Suppressor macrophage (primary cell): ENCODE data around the gene MYO9A.
A peak's percentile ranks its signal among the peaks of the same experiment; 100 is the strongest.
"Not testable (repeated sequence)": the region's sequence is repeated elsewhere in the genome, so short reads cannot be mapped to it uniquely, and the experiment has no call there.

Experiments
- DNase-seq, 4 experiments: peaks; one replicate each; pipeline ENCODE4 v3.0.0-alpha.2; 2020 to 2022

The MYO9A gene

GRCh38 chr15:72136170-72137051 lies 18.5 kb upstream of the MYO9A start:
- no peak for DNase-seq

- no peak for DNase-seq
Measured at GRCh38 chr15:72135719-72136118, 17.8 kb upstream of the MYO9A start.

- no peak for DNase-seq
Measured at GRCh38 chr15:72133211-72133610, 15.3 kb upstream of the MYO9A start.

DNA sequence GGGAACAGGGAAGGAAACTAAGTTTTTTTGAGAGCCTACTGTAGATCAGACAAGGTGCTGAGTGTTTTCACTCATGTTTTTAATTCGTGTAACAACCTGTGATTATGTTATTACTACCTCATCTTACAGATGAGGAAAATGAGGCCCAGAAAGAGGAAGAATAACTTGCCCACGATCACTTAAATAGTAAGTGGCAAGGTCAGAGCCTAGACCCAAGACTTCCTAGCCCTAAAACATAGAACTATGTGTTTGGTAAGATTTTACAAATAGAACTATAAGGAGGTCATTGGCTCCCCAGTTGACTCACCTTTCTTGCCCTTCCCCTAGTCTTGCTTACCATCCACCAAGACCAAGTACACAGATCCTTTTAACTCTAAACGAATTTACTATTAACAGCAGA lies 14.0 kb upstream of the MYO9A start:
- peak in 1 of 4 experiments; percentile 11 for DNase-seq

DNA sequence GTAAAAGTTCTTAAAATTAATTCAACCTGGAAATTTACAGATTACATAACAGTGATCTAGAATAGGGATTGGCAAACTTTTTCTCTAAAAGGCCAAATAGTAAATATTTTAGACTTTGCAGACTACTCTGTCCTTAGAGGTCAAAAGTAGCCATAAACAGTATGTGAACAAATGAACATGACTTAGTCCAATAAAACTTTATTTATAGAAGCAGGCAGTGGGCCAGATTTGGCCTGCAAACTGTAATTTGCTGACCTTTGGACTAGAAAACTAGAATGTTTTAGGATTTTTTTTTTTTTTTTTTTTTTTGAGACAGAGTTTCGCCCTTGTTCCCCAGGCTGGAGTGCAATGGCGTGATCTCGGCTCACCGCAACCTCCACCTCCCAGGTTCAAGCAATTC lies 12.3 kb upstream of the MYO9A start:
- DNase-seq, result no peak

GRCh38 chr15:72128359-72128758 lies 10.4 kb upstream of the MYO9A start:
- DNase-seq, result no peak

DNA sequence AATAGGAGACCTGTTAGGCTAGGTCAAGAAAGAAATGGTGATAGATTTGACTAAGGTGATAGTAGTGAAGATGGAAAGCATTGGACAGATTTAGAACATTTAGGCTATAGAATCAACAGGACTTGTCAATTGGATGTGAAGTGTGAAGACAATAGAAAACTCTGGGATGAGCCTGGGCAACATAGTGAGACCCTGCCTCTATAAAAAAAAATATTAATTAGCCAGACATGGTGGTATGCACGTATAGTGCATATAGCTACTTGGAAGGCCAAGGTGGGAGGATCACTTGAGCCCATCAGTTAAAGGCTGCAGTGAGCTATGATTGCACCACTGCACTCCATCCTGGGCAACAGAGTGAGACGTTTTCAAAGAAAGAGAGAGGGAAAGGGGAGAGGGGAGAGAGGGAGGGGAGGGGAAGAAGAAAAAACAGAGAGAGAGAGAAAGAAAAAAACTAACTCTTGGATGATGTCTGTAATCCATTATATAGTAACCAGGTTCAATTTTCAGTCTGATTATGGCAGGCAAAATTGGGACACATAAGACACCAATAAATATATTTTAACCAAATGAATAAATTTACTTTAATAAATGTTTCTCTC lies 9.9 kb upstream of the MYO9A start:
- DNase-seq, result no peak

- DNase-seq, result no peak
Measured at GRCh38 chr15:72124218-72124617, 6.3 kb upstream of the MYO9A start.

GRCh38 chr15:72117486-72118016 lies 399 bp downstream of the MYO9A start:
- DNase-seq, result peak; percentile 84 to 93 (median 88)

DNA sequence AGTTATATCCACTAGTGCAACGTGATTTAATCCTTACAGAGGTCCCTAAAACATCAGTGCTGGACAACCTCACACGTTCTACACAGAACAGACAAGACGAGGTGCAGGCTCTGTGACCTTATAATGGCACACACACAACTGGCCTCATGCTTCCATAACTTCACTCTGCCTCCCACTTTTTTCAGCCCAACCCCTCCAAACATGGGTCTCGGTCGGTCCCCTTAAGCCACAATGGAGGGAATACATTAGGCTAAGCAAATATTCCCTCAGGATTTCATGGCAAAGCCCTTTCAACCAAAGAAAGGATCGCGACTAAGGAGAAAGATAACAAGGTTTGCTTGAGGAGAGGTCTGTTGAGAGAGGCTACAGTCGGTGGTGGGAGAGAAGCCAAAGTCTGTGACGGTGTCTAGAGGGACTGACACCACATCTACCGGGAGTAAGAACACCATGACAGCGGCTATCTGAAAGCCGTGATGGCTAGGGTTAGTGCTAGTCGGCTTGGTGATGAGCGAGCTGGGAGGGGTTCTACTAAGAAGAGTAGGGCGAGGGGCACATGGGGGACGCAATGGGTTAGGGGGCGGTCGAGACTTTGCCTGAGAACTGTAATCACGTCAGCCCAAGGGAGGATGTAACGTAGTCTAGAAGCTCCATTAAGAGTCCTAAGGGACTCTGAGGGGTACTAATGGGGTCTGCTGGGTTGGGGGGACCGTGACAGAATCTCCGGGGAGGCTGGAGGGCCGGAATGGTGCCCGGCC lies 1.0 kb downstream of the MYO9A start:
- peak; percentile 6 to 23 (median 19) for DNase-seq

DNA sequence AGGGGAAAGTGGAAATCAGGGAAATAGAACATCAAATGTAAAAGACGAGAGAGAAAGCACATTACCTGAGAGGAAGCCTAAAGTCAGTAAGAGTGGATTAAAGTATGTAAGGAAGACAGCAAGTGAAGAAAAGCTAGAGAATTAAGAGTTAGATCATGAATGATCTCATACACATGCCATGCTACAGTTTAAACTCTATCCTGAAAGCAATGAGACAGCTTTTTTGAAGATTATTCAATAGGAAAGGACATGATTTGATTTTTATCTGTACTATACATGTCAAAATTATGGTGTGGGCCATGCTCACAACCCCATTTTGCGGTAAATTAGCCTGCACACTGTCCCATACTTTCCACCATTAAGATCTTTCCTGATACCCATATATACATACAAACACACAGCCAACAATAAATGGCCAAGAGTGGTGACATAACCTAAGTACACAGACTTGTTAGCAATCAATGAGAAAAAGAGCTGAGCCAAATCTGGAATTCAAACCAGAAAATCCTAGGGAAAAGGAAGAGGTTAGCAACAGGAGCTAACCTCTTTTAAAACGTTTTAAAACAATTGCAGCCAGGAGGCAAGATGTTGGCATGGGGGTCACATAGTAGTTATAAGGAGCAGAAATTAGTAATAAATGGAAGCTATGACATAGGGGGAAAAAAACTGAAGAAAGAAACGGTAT lies 4.5 kb downstream of the MYO9A start:
- no peak for DNase-seq

DNA sequence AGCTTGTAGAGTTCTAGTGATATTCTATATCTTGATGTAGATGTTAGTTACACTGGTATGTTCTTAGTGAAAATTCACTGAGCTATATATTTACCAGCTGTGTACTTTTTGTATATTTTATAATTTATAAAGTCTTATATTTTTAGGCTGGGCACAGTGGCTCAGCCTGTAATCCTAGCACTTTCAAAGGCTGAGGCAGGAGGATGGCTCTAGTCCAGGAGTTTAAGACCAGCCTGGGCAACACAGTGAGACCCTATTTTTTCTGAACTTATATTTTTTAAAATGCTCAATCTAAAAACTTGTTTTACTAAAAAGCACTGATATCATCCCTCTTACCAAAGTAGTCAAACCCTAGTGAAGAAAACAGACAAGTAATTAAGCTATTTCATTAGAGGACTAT lies 5.1 kb downstream of the MYO9A start:
- no peak for DNase-seq

DNA sequence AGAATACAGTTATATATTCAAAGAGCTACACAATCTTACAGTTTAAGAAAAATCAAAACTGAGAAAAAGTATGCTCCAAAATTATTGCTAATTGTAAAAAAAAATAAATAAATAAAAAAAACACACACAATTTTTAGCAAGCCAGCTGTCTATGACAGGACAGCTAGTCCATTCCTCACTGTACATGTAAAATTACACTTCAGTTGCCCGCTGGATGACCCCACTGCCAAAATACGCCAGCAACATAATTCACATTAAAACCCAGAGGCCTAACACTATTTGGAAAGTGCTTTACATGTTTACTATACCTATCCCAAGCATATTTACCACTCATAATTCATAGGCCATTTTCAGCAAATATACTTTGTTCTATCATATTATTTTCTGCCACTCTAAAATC lies 5.8 kb downstream of the MYO9A start:
- no peak for DNase-seq

DNA sequence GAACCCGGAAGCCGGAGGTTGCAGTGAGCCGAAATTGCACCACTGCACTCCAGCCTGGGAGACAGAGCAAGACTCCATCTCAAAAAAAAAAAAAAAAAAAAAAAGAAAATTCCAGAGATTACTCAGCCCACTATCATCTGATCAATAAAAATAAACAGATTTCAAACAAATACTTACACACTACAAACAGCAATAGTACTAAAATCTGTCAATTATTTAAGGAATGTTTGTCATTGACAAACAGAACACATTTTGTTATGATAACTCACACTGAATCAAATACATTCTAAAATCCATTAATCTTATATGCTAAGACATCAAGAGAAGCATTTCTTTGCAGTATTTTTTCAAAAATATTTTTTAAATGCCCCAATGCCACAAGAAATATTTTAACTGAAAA lies 7.6 kb downstream of the MYO9A start:
- DNase-seq, result no peak

- DNase-seq, result no peak
Measured at GRCh38 chr15:72106068-72106467, 11.9 kb downstream of the MYO9A start.

- no peak for DNase-seq
Measured at GRCh38 chr15:72105111-72105510, 12.8 kb downstream of the MYO9A start.

DNA sequence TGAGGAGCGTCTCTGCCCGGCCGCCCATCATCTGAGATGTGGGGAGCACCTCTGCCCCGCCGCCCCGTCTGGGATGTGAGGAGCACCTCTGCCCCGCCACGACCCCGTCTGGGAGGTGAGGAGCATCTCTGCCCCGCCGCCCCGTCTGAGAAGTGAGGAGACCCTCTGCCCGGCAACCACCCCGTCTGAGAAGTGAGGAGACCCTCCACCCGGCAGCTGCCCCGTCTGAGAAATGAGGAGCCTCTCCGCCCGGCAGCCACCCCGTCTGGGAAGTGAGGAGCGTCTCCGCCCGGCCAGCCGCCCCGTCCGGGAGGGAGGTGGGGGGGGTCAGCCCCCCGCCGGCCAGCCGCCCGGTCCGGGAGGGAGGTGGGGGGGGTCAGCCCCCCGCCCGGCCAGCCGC lies 17.4 kb downstream of the MYO9A start:
- DNase-seq, result not testable (repeated sequence)

DNA sequence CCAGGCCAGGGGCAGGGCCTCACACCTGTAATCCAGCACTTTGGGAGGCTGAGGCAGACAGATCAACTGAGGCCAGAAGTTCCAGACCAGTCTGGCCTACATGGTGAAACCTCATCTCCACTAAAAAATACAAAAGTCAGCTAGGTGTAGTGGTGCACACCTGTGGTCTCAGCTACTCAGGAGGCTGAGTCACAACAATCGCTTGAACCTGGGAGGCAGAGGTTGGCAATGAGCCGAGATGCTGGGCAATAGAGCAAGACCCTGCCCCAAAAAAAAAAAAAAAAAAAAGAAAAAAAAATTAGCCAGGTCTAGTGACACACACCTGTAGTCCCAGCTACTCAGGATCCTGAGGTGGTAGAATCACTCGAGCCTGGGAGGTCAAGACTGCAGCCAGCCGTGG lies 18.8 kb downstream of the MYO9A start:
- no peak for DNase-seq

- DNase-seq, result peak in 2 of 4 experiments; percentile 4 to 13
Measured at GRCh38 chr15:72098040-72098439, 19.9 kb downstream of the MYO9A start.

- no peak for DNase-seq
Measured at GRCh38 chr15:72096796-72097195, 21.2 kb downstream of the MYO9A start.

DNA sequence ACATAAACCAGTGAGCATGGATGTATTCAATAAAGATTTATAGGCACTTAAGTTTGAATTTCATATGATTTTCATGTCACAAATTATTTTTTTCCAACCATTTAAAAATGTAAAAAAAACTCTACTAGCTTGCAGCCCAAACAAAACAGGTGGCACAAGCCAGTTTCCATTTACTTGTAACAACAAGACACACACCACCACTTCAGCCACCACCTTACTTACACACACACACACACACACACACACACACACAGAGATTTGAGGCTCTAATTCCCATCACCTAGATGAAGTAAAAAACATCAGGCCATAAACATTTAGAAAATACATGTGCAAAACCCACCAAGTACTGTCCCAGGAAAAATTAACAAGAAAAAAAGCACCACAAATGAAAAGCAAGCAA lies 25.3 kb downstream of the MYO9A start:
- no peak for DNase-seq

- no peak for DNase-seq
Measured at GRCh38 chr15:72092006-72092405, 25.9 kb downstream of the MYO9A start.
